Neutrophil (primary cell): Measurements from ENCODE around the gene SPEG.

ENCODE experiments used
- H3K27ac ChIP-seq: fragments of 200-600 bp; sonication (generic); 2 replicates; pipeline ENCODE4 v1.5.1; 2016; ENCODE audit warnings: mild to moderate bottlenecking, moderate library complexity
- H3K27me3 ChIP-seq: fragments of 200-600 bp; sonication (generic); 2 replicates; pipeline ENCODE4 v1.6.0; 2016; ENCODE audit warnings: mild to moderate bottlenecking
- H3K36me3 ChIP-seq: fragments of 200-600 bp; sonication (generic); 2 replicates; pipeline ENCODE4 v1.5.1; 2017
- H3K4me1 ChIP-seq, 2 experiments: fragments of 200-600 bp in 1 of 2; sonication (generic) in 1 of 2; 1 replicate in 1 of 2; 2 replicates in 1 of 2; pipeline versions ENCODE4 v1.5.1 to v1.6.1; 2013 to 2016; ENCODE audit warnings: low read depth in 1 of 2, low read length in 1 of 2, mild to moderate bottlenecking in 1 of 2, moderate library complexity in 1 of 2; ENCODE audit not compliant: control insufficient read depth in 1 of 2, insufficient read depth in 1 of 2
- H3K4me3 ChIP-seq, 2 experiments: fragments of 200-600 bp in 1 of 2; sonication (generic) in 1 of 2; 1 replicate in 1 of 2; 2 replicates in 1 of 2; pipeline ENCODE4 v1.5.1; 2013 to 2016; ENCODE audit warnings: low read depth in 1 of 2, low read length in 1 of 2, mild to moderate bottlenecking in 1 of 2, moderate library complexity in 1 of 2
- H3K9me3 ChIP-seq: fragments of 200-600 bp; sonication (generic); 2 replicates; pipeline ENCODE4 v1.5.1; 2016
- TF ChIP-seq, protein P1 (sequence below): fragments of 200-600 bp; sonication (generic); IDR thresholded peaks from 2 replicates; pipeline ENCODE4 v1.5.1; 2016; ENCODE audit warnings: antibody characterized with exemption

Gene SPEG

DNA sequence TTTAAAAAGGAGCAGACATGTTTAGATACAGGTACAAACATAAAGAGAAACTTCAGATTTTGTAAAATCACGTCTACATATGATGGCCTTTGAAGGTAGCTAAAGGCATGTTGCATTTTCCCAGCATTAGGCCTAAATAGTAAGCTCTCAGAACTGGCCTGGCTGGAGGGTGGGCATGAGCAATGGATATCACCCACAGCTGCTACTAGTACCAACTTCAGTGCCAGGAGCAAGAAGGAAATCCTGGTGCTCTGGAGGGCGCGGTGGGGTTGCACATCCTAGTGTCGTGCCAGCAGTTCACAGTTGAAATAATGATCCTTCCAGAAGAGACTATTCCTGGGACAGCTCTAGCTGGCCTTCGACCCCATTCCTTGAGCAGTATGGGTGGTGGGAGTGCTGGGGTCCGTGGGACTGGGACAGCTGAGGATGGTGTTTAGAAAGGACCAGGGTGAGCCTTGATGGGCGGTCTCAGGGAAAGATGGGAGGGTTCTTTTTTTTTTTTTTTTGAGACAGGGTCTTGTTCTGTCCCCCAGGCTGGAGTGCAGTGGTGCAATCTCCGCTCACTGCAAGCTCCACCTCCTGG, 11.6 kb upstream of the SPEG start:
- Histone ChIP-seq H3K36me3 (no peaks in the 10 kb centered on the region), H3K27ac (no peak overlapping the region), H3K9me3 (no peaks in the 10 kb centered on the region), H3K4me1 (no peaks in the 10 kb centered on the region), H3K27me3 (peaks cover 73% of the 10 kb centered on the region), H3K4me3 (no peak overlapping the region)
- TF ChIP-seq, protein P1, sequence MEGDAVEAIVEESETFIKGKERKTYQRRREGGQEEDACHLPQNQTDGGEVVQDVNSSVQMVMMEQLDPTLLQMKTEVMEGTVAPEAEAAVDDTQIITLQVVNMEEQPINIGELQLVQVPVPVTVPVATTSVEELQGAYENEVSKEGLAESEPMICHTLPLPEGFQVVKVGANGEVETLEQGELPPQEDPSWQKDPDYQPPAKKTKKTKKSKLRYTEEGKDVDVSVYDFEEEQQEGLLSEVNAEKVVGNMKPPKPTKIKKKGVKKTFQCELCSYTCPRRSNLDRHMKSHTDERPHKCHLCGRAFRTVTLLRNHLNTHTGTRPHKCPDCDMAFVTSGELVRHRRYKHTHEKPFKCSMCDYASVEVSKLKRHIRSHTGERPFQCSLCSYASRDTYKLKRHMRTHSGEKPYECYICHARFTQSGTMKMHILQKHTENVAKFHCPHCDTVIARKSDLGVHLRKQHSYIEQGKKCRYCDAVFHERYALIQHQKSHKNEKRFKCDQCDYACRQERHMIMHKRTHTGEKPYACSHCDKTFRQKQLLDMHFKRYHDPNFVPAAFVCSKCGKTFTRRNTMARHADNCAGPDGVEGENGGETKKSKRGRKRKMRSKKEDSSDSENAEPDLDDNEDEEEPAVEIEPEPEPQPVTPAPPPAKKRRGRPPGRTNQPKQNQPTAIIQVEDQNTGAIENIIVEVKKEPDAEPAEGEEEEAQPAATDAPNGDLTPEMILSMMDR: no peak

DNA sequence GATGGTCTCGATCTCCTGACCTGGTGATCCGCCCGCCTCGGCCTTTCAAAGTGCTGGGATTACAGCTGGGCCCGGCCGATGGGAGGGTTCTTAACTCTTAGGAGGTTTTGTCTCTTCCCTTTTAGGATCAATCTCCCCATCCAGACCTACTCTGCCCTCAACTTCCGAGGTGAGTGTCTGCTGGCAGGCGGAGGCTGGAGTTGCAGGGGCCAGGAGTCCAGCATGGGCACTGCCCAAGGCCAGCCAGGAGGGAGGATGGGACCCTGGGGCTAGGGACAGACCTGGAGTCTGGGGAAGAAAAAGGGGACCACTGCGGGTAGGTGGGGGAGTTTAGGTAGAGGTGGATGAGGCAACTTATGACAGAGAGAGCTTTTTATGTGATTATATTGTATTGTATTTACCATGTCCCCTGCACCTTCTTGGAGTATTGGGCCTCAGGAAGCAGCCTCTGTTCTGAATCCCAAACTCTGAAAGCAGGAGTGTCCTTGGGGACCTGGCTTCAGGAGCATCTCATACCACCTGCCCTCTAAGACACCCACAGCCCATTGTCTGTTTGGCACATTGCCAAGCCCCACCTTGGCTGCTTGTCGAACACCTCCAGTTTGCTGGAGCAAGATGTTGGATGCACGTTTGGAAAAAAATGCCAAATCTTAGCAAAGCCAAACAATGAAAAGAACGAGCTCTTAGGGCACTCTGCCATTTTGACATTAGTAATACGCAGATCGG, 10.8 kb upstream of the SPEG start:
- Histone ChIP-seq H3K9me3 (no peaks in the 10 kb centered on the region), H3K27me3 (peaks cover 73% of the 10 kb centered on the region), H3K4me1 (no peaks in the 10 kb centered on the region), H3K36me3 (no peaks in the 10 kb centered on the region), H3K4me3 (no peak overlapping the region), H3K27ac (no peak overlapping the region)
- TF ChIP-seq, protein P1: no peak

DNA sequence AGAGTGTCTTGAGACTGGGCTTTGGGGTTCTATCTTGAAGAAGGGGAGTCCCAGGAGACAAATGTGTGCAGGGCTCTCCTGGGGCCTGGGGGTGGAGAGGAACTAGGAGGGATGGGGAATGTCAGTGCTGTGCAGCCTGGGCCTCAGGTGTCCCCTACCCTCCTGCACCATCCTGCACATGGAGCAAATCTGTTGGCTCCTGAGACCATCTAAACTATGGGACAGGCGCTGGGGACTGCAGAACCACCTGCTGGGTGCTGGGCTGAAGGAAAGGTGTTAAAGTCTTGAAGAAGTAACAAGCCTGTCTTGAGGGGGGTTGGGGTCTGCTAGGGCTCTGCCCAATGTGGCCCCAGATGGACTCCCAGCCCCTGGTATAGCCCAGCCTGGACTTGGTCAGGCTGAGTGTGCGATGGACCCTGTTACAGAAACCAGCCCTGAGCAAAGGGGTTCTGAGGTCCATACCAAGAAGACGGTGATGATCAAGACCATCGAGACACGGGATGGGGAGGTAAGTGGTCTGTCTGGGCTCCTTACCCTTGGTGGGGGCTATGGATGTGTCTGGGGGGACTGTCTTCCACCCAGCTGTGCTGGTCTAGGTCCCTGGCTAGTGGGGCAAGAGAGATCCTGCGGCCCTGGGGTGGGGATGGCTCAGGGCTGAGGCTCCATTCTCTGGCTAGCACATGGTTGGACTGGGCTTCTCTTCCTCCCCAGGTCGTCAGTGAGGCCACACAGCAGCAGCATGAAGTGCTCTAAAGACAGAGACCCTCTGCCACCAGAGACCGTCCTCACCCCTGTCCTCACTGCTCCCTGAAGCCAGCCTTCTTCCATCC, 9.2 kb upstream of the SPEG start:
- TF ChIP-seq, protein P1: no peak
- Histone ChIP-seq H3K9me3 (no peaks in the 10 kb centered on the region), H3K27ac (no peak overlapping the region), H3K4me1 (no peaks in the 10 kb centered on the region), H3K4me3 (no peak overlapping the region), H3K27me3 (peaks cover 68% of the 10 kb centered on the region), H3K36me3 (no peaks in the 10 kb centered on the region)

DNA sequence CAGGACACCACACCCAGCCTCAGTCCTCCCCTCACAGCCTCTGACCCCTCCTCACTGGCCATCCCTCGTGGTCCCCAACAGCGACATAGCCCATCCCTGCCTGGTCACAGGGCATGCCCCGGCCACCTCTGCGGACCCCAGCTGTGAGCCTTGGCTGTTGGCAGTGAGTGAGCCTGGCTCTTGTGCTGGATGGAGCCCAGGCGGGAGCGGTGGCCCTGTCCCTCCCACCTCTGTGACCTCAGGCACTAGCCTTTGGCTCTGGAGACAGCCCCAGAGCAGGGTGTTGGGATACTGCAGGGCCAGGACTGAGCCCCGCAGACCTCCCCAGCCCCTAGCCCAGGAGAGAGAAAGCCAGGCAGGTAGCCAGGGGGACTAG, 8.6 kb upstream of the SPEG start:
- Histone ChIP-seq H3K36me3 (no peaks in the 10 kb centered on the region), H3K9me3 (no peaks in the 10 kb centered on the region), H3K4me1 (no peaks in the 10 kb centered on the region), H3K27me3 (peaks cover 64% of the 10 kb centered on the region), H3K27ac (no peak overlapping the region), H3K4me3 (no peak overlapping the region)
- TF ChIP-seq, protein P1: no peak

DNA sequence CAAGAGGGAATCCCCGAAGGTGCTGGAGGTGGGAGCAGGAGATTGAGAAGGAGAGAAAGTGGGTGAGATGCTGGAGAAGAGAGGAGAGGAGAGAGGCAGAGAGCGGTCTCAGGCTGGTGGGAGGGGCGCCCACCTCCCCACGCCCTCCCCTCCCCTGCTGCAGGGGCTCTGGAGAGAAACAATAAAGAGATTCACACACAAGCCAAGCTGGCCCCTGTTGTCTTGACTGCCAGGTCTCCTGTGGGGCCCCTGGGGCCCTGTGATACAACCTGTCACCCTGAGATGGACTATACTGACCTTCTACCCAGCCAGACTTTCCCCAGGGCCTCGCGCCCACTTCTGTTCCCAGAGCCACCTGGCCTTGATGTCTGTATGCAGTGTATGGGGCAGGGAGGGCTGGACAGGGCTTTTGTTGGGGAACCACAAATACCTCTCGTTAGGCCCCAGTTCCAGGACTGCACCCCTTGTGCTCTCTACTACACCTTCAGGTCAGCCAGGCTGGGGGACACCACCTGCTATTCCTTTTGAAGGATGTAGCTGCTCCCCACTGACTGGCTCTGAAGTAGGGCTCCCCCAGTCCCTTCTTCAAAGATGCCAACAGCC, 8.0 kb upstream of the SPEG start:
- no peaks in the 10 kb centered on the region for H3K9me3 ChIP-seq
- no peaks in the 10 kb centered on the region for H3K4me1 ChIP-seq
- H3K27ac ChIP-seq: no peak overlapping the region
- no peaks in the 10 kb centered on the region for H3K36me3 ChIP-seq
- no peak overlapping the region for H3K4me3 ChIP-seq
- H3K27me3 ChIP-seq: peaks cover 61% of the 10 kb centered on the region
- TF ChIP-seq, protein P1: no peak
